ENCODE measurements around the gene GAB4. TPM values are rescaled to one million over a fixed set of nuclear protein-coding genes. Genes with fewer than 3 reads are reported as not detected.

GAB4 gene
- total and polyA plus RNA-seq, 2 of the 8 experiments (the other 6 are each of a cell fraction or from before 2014, with no cell fraction given), result 0.03 to 0.17 TPM

DNA sequence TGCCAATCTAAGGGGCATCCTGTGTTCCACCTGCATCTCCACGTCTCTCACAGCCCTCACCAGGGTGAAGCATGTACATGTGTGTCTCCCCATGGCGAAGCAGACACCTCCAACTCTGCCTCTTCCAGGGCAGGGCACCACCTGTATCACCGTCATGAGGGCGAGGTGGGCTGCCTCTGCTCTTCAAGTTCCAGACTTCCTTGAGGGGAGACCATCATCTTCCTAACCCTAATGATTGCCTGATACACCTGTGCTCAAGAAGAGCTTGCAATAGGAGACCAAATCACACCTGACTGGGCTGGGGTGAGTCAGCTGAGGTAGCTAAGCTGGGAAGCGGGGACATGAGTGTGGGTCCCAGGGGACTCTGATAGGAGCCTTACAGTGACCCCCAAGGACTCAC, 43.7 kb downstream of the GAB4 start:
- Histone ChIP-seq H3K27ac (ENCODE audit: low read depth, low read length) (no peak overlapping the region), H4K91ac (replicated peaks; ENCODE audit: insufficient read length, low read length) (no peak overlapping the region), H3K18ac (ENCODE audit: extremely low read depth, low read length) (no peak overlapping the region), H2AK5ac (ENCODE audit: low read depth, low read length) (no peak overlapping the region), H2BK5ac (ENCODE audit: low read depth, low read length) (no peak overlapping the region), H3K23ac (ENCODE audit: insufficient read length) (no peak overlapping the region), H3K27me3 (replicated peaks in 1 of 4; ENCODE audit: control insufficient read depth in 3 of 4, extremely low read depth in 1 of 4, insufficient read depth in 3 of 4, low read length in 3 of 4) (no peaks in the 10 kb centered on the region; a peak in 1 of 7 replicates), H3K9me3 (ENCODE audit: insufficient read depth in 2 of 2, low read depth in 1 of 2, low read length in 1 of 2) (peaks cover 65 to 93% of the 10 kb centered on the region in 2 experiments), H4K20me1 (replicated peaks in 1 of 2; ENCODE audit: control insufficient read depth in 1 of 2, insufficient read depth in 2 of 2, low read length in 2 of 2) (no peaks in the 10 kb centered on the region), H3K36me3 (ENCODE audit: control insufficient read depth in 2 of 4, insufficient read depth in 4 of 4, low read length in 3 of 4) (no peaks in the 10 kb centered on the region), H3K4me2 (ENCODE audit: insufficient read depth in 1 of 2, low read depth in 2 of 2, low read length in 2 of 2) (no peak overlapping the region), H2BK12ac (ENCODE audit: low read depth, low read length) (no peak overlapping the region), H2BK120ac (replicated peaks; ENCODE audit: low read depth, low read length) (no peak overlapping the region), H3K79me1 (ENCODE audit: low read depth, low read length) (no peaks in the 10 kb centered on the region), H4K8ac (ENCODE audit: extremely low read depth, insufficient read depth, low read length) (no peak overlapping the region), H3K4ac (replicated peaks; ENCODE audit: insufficient read length, low read depth, low read length) (no peak overlapping the region), H3K79me2 (ENCODE audit: control insufficient read depth in 1 of 2, insufficient read depth in 2 of 2, low read length in 2 of 2) (no peaks in the 10 kb centered on the region), H4K5ac (ENCODE audit: insufficient read length, low read depth, low read length) (no peak overlapping the region), H3K56ac (replicated peaks; ENCODE audit: insufficient read length, low read depth, low read length) (no peak overlapping the region), H3K23me2 (ENCODE audit: low read depth, low read length) (no peaks in the 10 kb centered on the region), H3K4me3 (ENCODE audit: extremely low read depth in 1 of 4, insufficient read depth in 2 of 4, low read depth in 3 of 4, low read length in 4 of 4) (no peak overlapping the region), H2AFZ (ENCODE audit: low read length) (no peak overlapping the region), H3K4me1 (replicated peaks in 1 of 4; ENCODE audit: control insufficient read depth in 3 of 4, insufficient read depth in 4 of 4, low read length in 3 of 4) (no peaks in the 10 kb centered on the region), H3K9ac (replicated peaks in 1 of 4; ENCODE audit: extremely low read depth in 1 of 4, low read depth in 3 of 4, low read length in 3 of 4) (no peak overlapping the region), H3K14ac (ENCODE audit: insufficient read length) (no peak overlapping the region), H2BK15ac (ENCODE audit: low read length) (no peak overlapping the region), H2BK20ac (ENCODE audit: low read length) (no peak overlapping the region)
- CTCF ChIA-PET (ENCODE audit: partially characterized antibody), result interaction anchor here (0.9 kb wide), 1 partner anchor 48 kb away, joined by 3 read pairs; no protein-coding TSS in a partner anchor
- DNase-seq (ENCODE audit: low read depth in 1 of 2, low spot score in 2 of 2) (no peak), FAIRE-seq (no peak)
- 57% methylated on average over 5 of the region's 5 CpGs; no CpG with 5 or more reads in 1 of the 2 experiments for WGBS, 2 experiments (ENCODE audit: extremely low coverage in 1 of 2, insufficient coverage in 1 of 2, insufficient read length in 1 of 2, insufficient replicate concordance in 2 of 2, low coverage in 1 of 2, low lambda C conversion rate in 2 of 2, missing lambda C conversion rate in 1 of 2)
- POLR2A ChIA-PET (ENCODE audit: partially characterized antibody), result no interaction called here
- TF ChIP-seq ZNF274 (IDR thresholded peaks at IDR 0.05; ENCODE audit: borderline replicate concordance, extremely low read depth, low read length) (no peak), SP2 (IDR thresholded peaks at IDR 0.05; ENCODE audit: low read length) (no peak), KDM5A (IDR thresholded peaks at IDR 0.05; ENCODE audit: low read length) (no peak), SAP30 (IDR thresholded peaks at IDR 0.05; ENCODE audit: insufficient read depth, insufficient replicate concordance, low read length) (no peak), RBBP5 (IDR thresholded peaks at IDR 0.05; ENCODE audit: borderline replicate concordance, low read depth, low read length) (no peak), FOSL1 (IDR thresholded peaks at IDR 0.05; ENCODE audit: insufficient read depth, low read depth, low read length) (no peak), HDAC2 (IDR thresholded peaks at IDR 0.05; ENCODE audit: borderline replicate concordance in 1 of 2, low read depth in 2 of 2, low read length in 2 of 2) (no peak), SUZ12 (IDR thresholded peaks at IDR 0.05; ENCODE audit: low read length) (no peak), NANOG (IDR thresholded peaks at IDR 0.05; ENCODE audit: insufficient read depth, low read depth, low read length, poor library complexity, severe bottlenecking) (no peak), SIN3A (conservative IDR thresholded peaks at IDR 0.05 in 1 of 2, IDR thresholded peaks at IDR 0.05 in 1 of 2; ENCODE audit: low read depth in 1 of 2, low read length in 2 of 2) (no peak), EZH2 (IDR thresholded peaks at IDR 0.05; ENCODE audit: low read depth, low read length, severe bottlenecking) (no peak), ASH2L (IDR thresholded peaks at IDR 0.05; ENCODE audit: low read length) (no peak)
- TF ChIP-seq, protein P1, sequence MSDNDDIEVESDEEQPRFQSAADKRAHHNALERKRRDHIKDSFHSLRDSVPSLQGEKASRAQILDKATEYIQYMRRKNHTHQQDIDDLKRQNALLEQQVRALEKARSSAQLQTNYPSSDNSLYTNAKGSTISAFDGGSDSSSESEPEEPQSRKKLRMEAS (IDR thresholded peaks at IDR 0.05), result no peak

All from H1 (cell line).